H9 (cell line): ENCODE measurements around the gene CABCOCO1. TPM values are rescaled to one million over a fixed set of nuclear protein-coding genes. Genes with fewer than 3 reads are reported as not detected.

Source experiments
- DNase-seq: peaks from one replicate; pipeline ENCODE4 v3.0.0-alpha.2; 2017
- H2AFZ ChIP-seq: one replicate; pipeline ENCODE4 v1.6.1; 2013; ENCODE audit warnings: mild to moderate bottlenecking, low read length, control low read depth, moderate library complexity
- H2AK5ac ChIP-seq: 2 replicates; pipeline ENCODE4 v1.6.1; 2013; ENCODE audit warnings: low read length, control low read depth, mixed read lengths; ENCODE audit not compliant: insufficient read length
- H2BK120ac ChIP-seq: one replicate; pipeline ENCODE4 v1.6.1; 2013; ENCODE audit warnings: low read depth, mild to moderate bottlenecking, low read length, control low read depth, inconsistent platforms; ENCODE audit not compliant: poor library complexity, severe bottlenecking
- H2BK12ac ChIP-seq: 2 replicates; pipeline ENCODE4 v1.6.1; 2013; ENCODE audit warnings: low read length, control low read depth, mixed read lengths, low read depth; ENCODE audit not compliant: insufficient read length
- H2BK15ac ChIP-seq: 2 replicates; pipeline ENCODE4 v1.6.1; 2013; ENCODE audit warnings: low read depth, low read length, control low read depth
- H2BK20ac ChIP-seq: one replicate; pipeline ENCODE4 v1.6.1; 2013; ENCODE audit warnings: low read depth, mild to moderate bottlenecking, low read length, control low read depth, inconsistent platforms; ENCODE audit not compliant: poor library complexity, severe bottlenecking
- H2BK5ac ChIP-seq: 2 replicates; pipeline ENCODE4 v1.6.1; 2013; ENCODE audit warnings: low read length, control low read depth, mixed read lengths; ENCODE audit not compliant: insufficient read length
- H3K14ac ChIP-seq: 2 replicates; pipeline ENCODE4 v1.6.1; 2013; ENCODE audit warnings: low read length, control low read depth; ENCODE audit not compliant: insufficient read depth
- H3K18ac ChIP-seq: 2 replicates; pipeline ENCODE4 v1.6.1; 2013; ENCODE audit warnings: low read depth, mild to moderate bottlenecking, mixed read lengths, low read length, control low read depth; ENCODE audit not compliant: insufficient read length
- H3K23ac ChIP-seq: 2 replicates; pipeline ENCODE4 v1.6.1; 2013; ENCODE audit warnings: low read length, control low read depth, mixed read lengths, low read depth; ENCODE audit not compliant: insufficient read length
- H3K23me2 ChIP-seq: 2 replicates; pipeline ENCODE4 v1.6.1; 2013; ENCODE audit warnings: low read depth, mild to moderate bottlenecking, mixed read lengths, low read length, control low read depth; ENCODE audit not compliant: insufficient read length, poor library complexity, severe bottlenecking
- H3K27ac ChIP-seq: 2 replicates; pipeline ENCODE4 v1.5.1; 2013; ENCODE audit warnings: low read length, control low read depth, mixed read lengths, low read depth; ENCODE audit not compliant: insufficient read length
- H3K27me3 ChIP-seq: 2 replicates; pipeline ENCODE4 v1.6.1; 2013; ENCODE audit warnings: low read length, control low read depth, inconsistent platforms; ENCODE audit not compliant: insufficient read depth
- H3K4ac ChIP-seq: 2 replicates; pipeline ENCODE4 v1.6.1; 2013; ENCODE audit warnings: low read depth, mild to moderate bottlenecking, control low read depth, inconsistent platforms, low read length, moderate library complexity
- H3K4me1 ChIP-seq: 2 replicates; pipeline ENCODE4 v1.6.1; 2013; ENCODE audit warnings: low read length, control low read depth, inconsistent platforms; ENCODE audit not compliant: insufficient read depth
- H3K4me2 ChIP-seq: 2 replicates; pipeline ENCODE4 v1.6.1; 2013; ENCODE audit warnings: low read length, control low read depth, mixed read lengths; ENCODE audit not compliant: insufficient read length, insufficient read depth
- H3K56ac ChIP-seq: 2 replicates; pipeline ENCODE4 v1.6.1; 2013; ENCODE audit warnings: low read depth, mild to moderate bottlenecking, mixed read lengths, low read length, control low read depth; ENCODE audit not compliant: insufficient read length
- H3K79me1 ChIP-seq: 2 replicates; pipeline ENCODE4 v1.6.1; 2013; ENCODE audit warnings: low read depth, mild to moderate bottlenecking, moderate library complexity, low read length, control low read depth, inconsistent platforms; ENCODE audit not compliant: insufficient read depth, poor library complexity, severe bottlenecking
- H3K79me2 ChIP-seq: 2 replicates; pipeline ENCODE4 v1.6.1; 2013; ENCODE audit warnings: low read length, control low read depth, inconsistent platforms; ENCODE audit not compliant: insufficient read depth
- H3K9ac ChIP-seq: 2 replicates; pipeline ENCODE4 v1.6.1; 2013; ENCODE audit warnings: low read length, control low read depth, mixed read lengths; ENCODE audit not compliant: insufficient read length; ENCODE audit errors: extremely low read depth
- H3K9me3 ChIP-seq: one replicate; pipeline ENCODE4 v1.6.1; 2013; ENCODE audit warnings: low read depth, low read length, inconsistent platforms; ENCODE audit not compliant: control insufficient read depth
- H3T11ph ChIP-seq: one replicate; pipeline ENCODE4 v1.6.1; 2013; ENCODE audit warnings: mild to moderate bottlenecking, low read length, control low read depth, inconsistent platforms
- H4K20me1 ChIP-seq: one replicate; pipeline ENCODE4 v1.6.1; 2013; ENCODE audit not compliant: control insufficient read depth, insufficient read length, insufficient read depth
- H4K5ac ChIP-seq: 2 replicates; pipeline ENCODE4 v1.6.1; 2013; ENCODE audit warnings: low read depth, mild to moderate bottlenecking, mixed read lengths, low read length, control low read depth; ENCODE audit not compliant: insufficient read length
- H4K8ac ChIP-seq: replicated peaks from 2 replicates; pipeline ENCODE4 v1.6.1; 2013; ENCODE audit warnings: low read length, control low read depth, mixed read lengths, low read depth; ENCODE audit not compliant: insufficient read length
- H4K91ac ChIP-seq: 2 replicates; pipeline ENCODE4 v1.6.1; 2013; ENCODE audit warnings: low read depth, mild to moderate bottlenecking, moderate library complexity, mixed read lengths, low read length, control low read depth; ENCODE audit not compliant: insufficient read length
- H3K27ac Mint-ChIP-seq, 3 experiments: 2 replicates in 2 of 3; 3 replicates in 1 of 3; pipeline ENCODE4 v1.8.0; 2020 to 2021; ENCODE audit warnings: mixed read lengths in 3 of 3, mild to moderate bottlenecking in 1 of 3, moderate library complexity in 1 of 3
- H3K27me3 Mint-ChIP-seq: 2 replicates; pipeline ENCODE4 v1.8.0; 2021; ENCODE audit warnings: low read depth, mild to moderate bottlenecking, moderate library complexity, mixed read lengths
- H3K36me3 Mint-ChIP-seq, 3 experiments: 2 replicates in 2 of 3; 3 replicates in 1 of 3; pipeline ENCODE4 v1.8.0; 2020 to 2021; ENCODE audit warnings: low read depth in 3 of 3, mixed read lengths in 3 of 3; ENCODE audit not compliant: insufficient read depth in 1 of 3
- H3K4me1 Mint-ChIP-seq, 2 experiments: 2 replicates each; pipeline ENCODE4 v1.8.0; 2020; ENCODE audit warnings: mixed read lengths in 2 of 2
- H3K4me3 Mint-ChIP-seq, 2 experiments: 2 replicates in 1 of 2; 3 replicates in 1 of 2; pipeline ENCODE4 v1.8.0; 2020 to 2021; ENCODE audit warnings: mild to moderate bottlenecking in 2 of 2, mixed read lengths in 2 of 2, moderate library complexity in 1 of 2
- H3K9me3 Mint-ChIP-seq, 2 experiments: 2 replicates in 1 of 2; 3 replicates in 1 of 2; pipeline ENCODE4 v1.8.0; 2020; ENCODE audit warnings: mild to moderate bottlenecking in 2 of 2, mixed read lengths in 2 of 2, moderate library complexity in 1 of 2
- CTCF ChIP-seq: fragments of 200-600 bp; sonication (generic); conservative IDR thresholded peaks from 3 replicates; pipeline ENCODE4 v1.8.0; 2021; ENCODE audit warnings: antibody characterized with exemption, mild to moderate bottlenecking
- WGBS: extraction: QIAGEN DNeasy Blood & Tissue Kit; methylation state at CpG from one replicate; pipeline ENCODE4 v1.1.7; 2013; ENCODE audit warnings: missing lambda C conversion rate, low lambda C conversion rate, mixed read lengths; ENCODE audit not compliant: insufficient read length; ENCODE audit errors: extremely low coverage; 5-methylcytosine and 5-hydroxymethylcytosine counted together
- total RNA-seq: library from RNA; stranded (reverse); gene quantifications from 2 replicates; pipeline ENCODE4 v1.2.1, GENCODE V29; 2021

Gene CABCOCO1
- total RNA-seq, 1 experiment from 2014 or later, result not detected

- Histone ChIP-seq H3K27me3 (no peaks in the 10 kb centered on the region), H3K9ac (no peak overlapping the region), H2BK12ac (no peak overlapping the region), H2BK5ac (no peak overlapping the region), H4K20me1 (no peaks in the 10 kb centered on the region), H4K8ac (no peak overlapping the region), H3K4me2 (no peak overlapping the region), H3K9me3 (no peaks in the 10 kb centered on the region), H3K27ac (no peak overlapping the region), H3K18ac (no peak overlapping the region), H3T11ph (no peak overlapping the region), H4K91ac (no peak overlapping the region), H3K79me2 (no peaks in the 10 kb centered on the region), H2BK120ac (no peak overlapping the region), H2AFZ (no peak overlapping the region), H4K5ac (no peak overlapping the region), H3K23ac (no peak overlapping the region), H2BK15ac (no peak overlapping the region), H3K23me2 (no peaks in the 10 kb centered on the region), H2AK5ac (no peak overlapping the region), H2BK20ac (no peak overlapping the region), H3K4ac (no peak overlapping the region), H3K56ac (no peak overlapping the region), H3K79me1 (no peaks in the 10 kb centered on the region), H3K4me1 (no peaks in the 10 kb centered on the region), H3K14ac (no peak overlapping the region)
- no peak for TF ChIP-seq CTCF
- no peak for DNase-seq
- H3K4me3 Mint-ChIP-seq, result no peak overlapping the region; a peak in 1 of 5 replicates
- no peaks in the 10 kb centered on the region; a peak in 1 of 5 replicates for H3K9me3 Mint-ChIP-seq
- no peaks in the 10 kb centered on the region for H3K36me3 Mint-ChIP-seq
- H3K4me1 Mint-ChIP-seq, result peaks cover 7 to 13% of the 10 kb centered on the region in 2 experiments
- no peak overlapping the region; a peak in 1 of 7 replicates for H3K27ac Mint-ChIP-seq
- WGBS, result no CpG with 5 or more reads among the region's 2 CpGs
- H3K27me3 Mint-ChIP-seq, result no peaks in the 10 kb centered on the region
Measured at GRCh38 chr10:61626209-61626608, 36.5 kb upstream of the CABCOCO1 start.
